ENCODE results near the gene TBC1D8. TPM values are rescaled to one million over a fixed set of nuclear protein-coding genes. Genes with fewer than 3 reads are reported as not detected.

The TBC1D8 gene
- total RNA-seq, 1 experiment from 2014 or later = 51.7 TPM

- ChIA-PET POLR2A (interaction anchor here (0.6 kb wide), 1 partner anchor 77 kb away, joined by 3 read pairs; no protein-coding TSS in a partner anchor), CTCF (interaction anchor here (2.4 kb wide), 1 partner anchor 110 kb away, joined by 17 read pairs; no protein-coding TSS in a partner anchor)
- peaks cover 68% of the 10 kb centered on the region for H3K4me1 Mint-ChIP-seq
- TF ChIP-seq ELF4 (CRISPR knock-in tag; IDR thresholded peaks at IDR 0.05; ENCODE audit: low read depth) = no peak
- TF ChIP-seq FOXJ3 (CRISPR knock-in tag; IDR thresholded peaks at IDR 0.05; ENCODE audit: borderline replicate concordance) = no peak
- TF ChIP-seq RELA (CRISPR knock-in tag; IDR thresholded peaks at IDR 0.05; ENCODE audit: borderline replicate concordance) = no peak
- TF ChIP-seq AR (CRISPR knock-in tag; IDR thresholded peaks at IDR 0.05) = no peak
- TF ChIP-seq CREM (CRISPR knock-in tag; IDR thresholded peaks at IDR 0.05) = no peak
- no peak for TF ChIP-seq MXD4 (CRISPR knock-in tag; IDR thresholded peaks at IDR 0.05; ENCODE audit: borderline replicate concordance)
- no peak for TF ChIP-seq FOXP4 (CRISPR knock-in tag; IDR thresholded peaks at IDR 0.05)
- TF ChIP-seq ATF3 (CRISPR knock-in tag; conservative IDR thresholded peaks at IDR 0.05) = no peak
- no peak for TF ChIP-seq SMAD3 (CRISPR knock-in tag; IDR thresholded peaks at IDR 0.05; ENCODE audit: borderline replicate concordance)
- TF ChIP-seq ETV6 (CRISPR knock-in tag; IDR thresholded peaks at IDR 0.05) = no peak
- no peak for TF ChIP-seq E2F4 (CRISPR knock-in tag; IDR thresholded peaks at IDR 0.05; ENCODE audit: borderline replicate concordance, low read depth)
- no peak for TF ChIP-seq HMGA2 (CRISPR knock-in tag; IDR thresholded peaks at IDR 0.05)
- TF ChIP-seq MYBL2 (CRISPR knock-in tag; IDR thresholded peaks at IDR 0.05) = no peak
- TF ChIP-seq ATF6 (CRISPR knock-in tag; IDR thresholded peaks at IDR 0.05) = no peak
- TF ChIP-seq ESRRA (CRISPR knock-in tag; IDR thresholded peaks at IDR 0.05; ENCODE audit: borderline replicate concordance) = no peak
- no peak for TF ChIP-seq ZMAT4 (CRISPR knock-in tag; IDR thresholded peaks at IDR 0.05)
- TF ChIP-seq E2F5 (CRISPR knock-in tag; IDR thresholded peaks at IDR 0.05) = no peak
- peaks cover 9% of the 10 kb centered on the region for H3K27me3 Mint-ChIP-seq (ENCODE audit: low read depth)
- H3K9me3 Mint-ChIP-seq = peaks cover 8% of the 10 kb centered on the region
- no peak for DNase-seq (ENCODE audit: low spot score)
- peaks cover 16% of the 10 kb centered on the region for H3K36me3 Mint-ChIP-seq
- no peak for ATAC-seq
- no peak overlapping the region for H3K4me3 Mint-ChIP-seq
- no peak overlapping the region for H3K27ac Mint-ChIP-seq
Observed at GRCh38 chr2:101147062-101147461, 4.1 kb downstream of the TBC1D8 start.
